T-helper 22 cell (primary cell): ENCODE results near the gene RAD23B.
"Not testable (repeated sequence)": the region's sequence is repeated elsewhere in the genome, so short reads cannot be mapped to it uniquely, and the experiment has no call there.

Experiments
- DNase-seq: peaks from one replicate; pipeline ENCODE4 v3.0.0-alpha.2; 2020; ENCODE audit warnings: low read depth

Gene RAD23B

GRCh38 chr9:107293543-107294085, 10.5 kb downstream of the RAD23B start:
- no peak for DNase-seq

GRCh38 chr9:107294756-107295155, 11.7 kb downstream of the RAD23B start:
- DNase-seq, result no peak

DNA sequence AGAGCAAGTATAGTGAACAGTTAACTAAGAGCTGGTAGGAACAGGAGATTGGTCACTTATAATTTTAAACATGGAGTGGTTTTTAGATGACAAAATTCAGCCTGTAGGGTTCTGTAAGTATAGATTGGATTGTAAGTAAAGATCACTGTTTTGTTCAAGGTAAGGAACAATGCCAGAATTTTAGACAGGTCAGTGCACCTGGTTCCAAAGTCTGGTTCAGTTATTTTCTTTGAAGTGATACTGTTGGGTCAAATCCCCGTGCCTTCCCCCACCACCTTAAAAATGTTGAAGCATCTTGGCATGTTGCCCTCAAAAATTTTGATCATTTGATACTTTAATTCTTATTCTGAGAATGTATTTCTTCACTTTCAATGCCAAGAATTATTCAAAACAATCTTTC, 12.9 kb downstream of the RAD23B start:
- no peak for DNase-seq

- DNase-seq, result not testable (repeated sequence)
These were observed 13.5 kb downstream of the RAD23B start for GRCh38 chr9:107296592-107296991.

GRCh38 chr9:107299437-107299836, 16.4 kb downstream of the RAD23B start:
- DNase-seq, result no peak

GRCh38 chr9:107306308-107306707, 23.2 kb downstream of the RAD23B start:
- DNase-seq, result no peak

- no peak for DNase-seq
These were observed 24.3 kb downstream of the RAD23B start for GRCh38 chr9:107307331-107307730.

DNA sequence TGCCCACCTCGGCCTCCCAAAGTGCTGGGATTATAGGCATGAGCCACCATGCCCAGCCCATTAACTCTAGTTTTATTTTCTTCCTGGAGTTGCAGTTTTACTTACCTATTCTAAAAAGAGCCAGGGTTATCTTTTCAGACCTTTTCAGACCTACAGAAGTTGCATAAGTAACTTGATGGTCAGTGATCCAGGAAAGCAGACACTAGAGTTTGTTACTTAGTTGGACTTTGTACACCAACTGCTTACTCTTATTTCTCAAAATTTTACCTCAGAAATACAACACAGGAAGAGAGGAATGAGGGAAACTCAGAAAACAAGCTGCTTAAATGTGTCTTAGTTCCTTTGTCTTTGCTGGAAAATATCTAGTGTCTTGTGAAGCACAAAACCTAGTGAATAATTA, 25.4 kb downstream of the RAD23B start:
- DNase-seq, result no peak

DNA sequence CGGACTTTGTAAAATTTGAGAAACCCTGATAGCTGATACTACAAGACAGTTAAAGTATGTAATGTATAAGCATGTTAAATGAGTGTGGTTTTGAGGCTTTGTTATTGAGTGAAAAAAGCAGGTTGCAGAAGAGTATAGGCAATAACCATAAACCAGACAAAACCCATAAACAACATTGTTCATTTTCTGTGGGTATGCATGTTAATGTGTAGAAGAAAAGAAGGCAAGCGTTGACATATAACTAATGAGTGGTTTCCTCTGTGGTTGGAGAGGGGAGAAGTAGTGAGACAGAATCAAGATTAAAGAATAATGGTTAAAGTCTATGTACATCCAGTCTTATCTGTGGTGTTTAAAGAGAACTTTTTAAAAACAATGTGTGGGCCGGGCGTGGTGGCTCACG, 26.2 kb downstream of the RAD23B start:
- DNase-seq, result no peak

GRCh38 chr9:107312376-107313050, 29.4 kb downstream of the RAD23B start:
- DNase-seq, result no peak

DNA sequence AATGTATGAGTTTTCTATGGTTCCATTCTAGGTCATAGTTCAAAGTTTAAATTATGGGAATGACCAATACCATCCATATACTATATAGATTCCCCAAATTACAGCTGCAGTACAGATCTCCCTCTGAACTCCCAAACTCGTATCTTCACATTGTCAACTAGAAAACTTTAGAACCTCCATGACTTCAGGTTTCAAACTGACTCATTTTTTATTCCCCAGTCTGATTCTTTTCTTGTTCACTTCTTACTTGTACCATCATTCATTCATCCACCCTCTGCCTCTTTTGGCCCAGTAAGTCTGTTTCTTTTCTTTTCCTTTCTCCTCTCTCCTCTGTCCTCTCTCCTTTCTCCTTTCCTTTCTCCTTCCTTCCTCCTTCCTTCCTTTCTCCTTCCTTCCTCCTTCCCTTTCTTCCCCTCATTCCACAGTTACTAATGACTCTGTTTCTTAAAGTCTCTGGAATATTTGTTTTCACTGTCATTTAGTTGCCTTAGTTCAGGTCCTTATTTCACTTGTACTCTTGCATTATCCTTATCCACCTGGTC, 30.5 kb downstream of the RAD23B start:
- DNase-seq, result no peak

- no peak for DNase-seq
These were observed 31.7 kb downstream of the RAD23B start for GRCh38 chr9:107314763-107315162.

DNA sequence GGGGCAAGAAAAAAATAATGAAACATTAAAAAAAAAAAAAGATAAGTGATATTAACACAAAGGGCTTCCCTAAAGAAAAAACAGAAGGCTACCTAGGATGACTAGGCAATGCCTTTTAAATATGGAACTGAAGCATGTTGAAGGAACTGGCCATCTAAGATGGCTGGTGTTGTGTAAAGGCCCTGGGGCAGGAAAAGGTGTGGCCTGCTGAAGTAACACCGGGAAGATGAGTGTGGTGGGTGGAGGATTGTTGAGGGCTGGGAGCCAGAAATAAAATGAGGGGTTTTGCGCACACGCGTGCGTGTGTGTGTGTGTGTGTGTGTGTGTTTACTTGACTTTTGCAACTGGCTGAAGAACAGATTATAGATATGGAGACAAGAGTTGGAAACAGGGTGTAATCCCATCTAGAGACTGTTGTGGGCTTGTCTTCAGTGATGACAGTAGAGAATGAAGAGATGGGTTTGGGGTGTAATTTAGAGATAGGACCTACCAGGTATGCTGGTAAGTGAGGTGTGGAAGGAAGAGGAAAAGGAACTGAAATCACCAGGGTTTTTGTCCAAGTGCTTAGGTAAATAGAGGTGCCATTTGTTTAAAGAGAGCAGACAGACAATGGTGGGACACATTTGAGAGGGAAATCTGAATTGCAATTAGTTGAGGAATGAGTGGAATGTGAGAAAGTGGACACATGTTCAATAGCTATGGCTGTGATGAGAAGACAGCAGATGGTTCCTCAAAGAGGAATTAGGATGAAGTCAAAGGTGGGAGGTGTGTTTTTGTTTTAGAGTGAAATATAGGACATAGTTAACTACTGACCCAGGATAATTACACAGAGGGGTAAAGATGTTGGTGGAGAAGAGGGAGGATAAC, 33.9 kb downstream of the RAD23B start:
- DNase-seq, result no peak

DNA sequence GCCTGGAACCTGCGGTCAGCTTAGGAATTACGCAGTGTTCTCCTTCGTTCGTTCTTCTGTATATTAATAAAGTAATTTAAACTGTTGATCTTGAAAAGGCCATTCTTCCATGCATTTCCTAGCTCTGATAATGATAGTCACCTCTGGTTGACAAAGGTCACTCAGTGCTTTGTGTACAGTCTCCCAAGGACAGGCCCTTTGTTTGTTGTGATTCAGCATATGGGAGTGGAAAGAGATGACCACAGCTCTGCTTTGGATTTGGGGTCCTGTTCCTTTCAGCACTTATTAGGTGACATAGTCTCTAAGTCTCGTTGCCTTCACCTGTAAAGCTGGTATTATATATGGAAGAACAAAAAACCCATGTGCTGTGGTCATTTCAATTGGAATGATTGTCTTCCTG, 39.6 kb downstream of the RAD23B start:
- DNase-seq, result no peak

GRCh38 chr9:107323836-107324585, 40.9 kb downstream of the RAD23B start:
- no peak for DNase-seq

DNA sequence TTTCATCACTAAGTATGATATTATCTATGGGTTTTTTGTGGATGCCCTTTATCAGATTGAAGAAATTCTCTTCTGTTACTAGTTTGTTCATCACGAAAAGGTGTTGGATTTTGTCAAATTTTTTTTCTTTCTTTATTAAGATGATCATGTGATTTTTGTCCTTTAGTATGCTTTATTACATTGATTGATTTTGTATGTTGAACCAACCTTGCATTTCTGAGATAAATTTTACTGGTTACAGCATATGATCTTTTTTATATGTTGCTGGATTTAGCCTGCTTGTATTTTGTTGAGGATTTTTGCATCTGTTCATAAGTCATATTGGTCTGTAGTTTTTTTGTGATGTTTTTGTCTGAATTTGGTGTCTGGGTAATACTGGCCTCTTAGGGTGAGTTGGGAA, 42.8 kb downstream of the RAD23B start:
- DNase-seq, result no peak

GRCh38 chr9:107328510-107328909, 45.4 kb downstream of the RAD23B start:
- DNase-seq, result no peak

DNA sequence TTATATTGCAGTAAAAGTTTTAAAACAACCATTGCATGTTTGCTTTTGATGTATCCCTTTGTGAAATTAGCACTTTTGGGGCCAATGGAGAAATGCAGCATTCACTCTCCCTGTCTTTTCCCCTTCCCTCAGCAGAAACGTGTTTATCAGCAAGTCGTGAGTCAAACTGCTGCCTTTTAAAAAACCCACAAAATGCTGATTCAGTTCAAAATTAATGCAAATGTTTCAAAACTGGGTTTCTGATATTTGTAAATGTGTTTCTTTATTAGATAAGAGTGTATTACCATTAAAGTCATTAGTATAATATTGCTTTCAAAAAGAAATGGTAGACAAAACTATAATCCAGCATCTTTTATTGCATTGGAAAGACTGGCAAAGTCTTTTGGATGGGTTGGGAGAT, 47.3 kb downstream of the RAD23B start:
- DNase-seq, result no peak

GRCh38 chr9:107332883-107333282, 49.8 kb downstream of the RAD23B start:
- no peak for DNase-seq

- no peak for DNase-seq
These were observed 50.3 kb downstream of the RAD23B start for GRCh38 chr9:107333363-107333762.

GRCh38 chr9:107334103-107334776, 51.2 kb downstream of the RAD23B start:
- no peak for DNase-seq

- DNase-seq, result no peak
These were observed 52.3 kb downstream of the RAD23B start for GRCh38 chr9:107335331-107335730.
